Activated T-cell treated with anti-CD3 and anti-CD28 coated beads for 24 hours (primary cell): ENCODE measurements around the gene OVCH2.
"Not testable (repeated sequence)": the region's sequence is repeated elsewhere in the genome, so short reads cannot be mapped to it uniquely, and the experiment has no call there.

ENCODE experiments used
- DNase-seq: peaks from one replicate; pipeline ENCODE4 v3.0.0-alpha.2; 2020; ENCODE audit warnings: low read depth

The OVCH2 gene

GRCh38 chr11:7706377-7706776 is at the start of gene OVCH2:
TSS of gene OVCH2 (minus strand) at chr11:7706477. CDS start at chr11:7706394, 83 bp downstream.
- no peak for DNase-seq

GRCh38 chr11:7749456-7749855 is 43.2 kb upstream of the OVCH2 start:
- no peak for DNase-seq

- DNase-seq, result not testable (repeated sequence)
Measured at GRCh38 chr11:7734767-7735166, 28.5 kb upstream of the OVCH2 start.

- DNase-seq, result no peak
Measured at GRCh38 chr11:7714786-7715185, 8.5 kb upstream of the OVCH2 start.

GRCh38 chr11:7703740-7704139 is 2.5 kb downstream of the OVCH2 start:
- no peak for DNase-seq

- no peak for DNase-seq
Measured at GRCh38 chr11:7696424-7696823, 9.9 kb downstream of the OVCH2 start.

- DNase-seq, result no peak
Measured at GRCh38 chr11:7694235-7694634, 12.0 kb downstream of the OVCH2 start.

- no peak for DNase-seq
Measured at GRCh38 chr11:7692426-7692825, 13.9 kb downstream of the OVCH2 start.

- DNase-seq, result no peak
Measured at GRCh38 chr11:7691759-7692350, 14.4 kb downstream of the OVCH2 start.

GRCh38 chr11:7690648-7691047 is 15.6 kb downstream of the OVCH2 start:
- DNase-seq, result no peak

GRCh38 chr11:7689239-7689638 is 17.0 kb downstream of the OVCH2 start:
- no peak for DNase-seq

GRCh38 chr11:7688238-7688826 is 17.9 kb downstream of the OVCH2 start:
- no peak for DNase-seq

GRCh38 chr11:7687386-7687785 is 18.9 kb downstream of the OVCH2 start:
- DNase-seq, result no peak

GRCh38 chr11:7686761-7687160 is 19.5 kb downstream of the OVCH2 start:
- no peak for DNase-seq

GRCh38 chr11:7683571-7683970 is 22.7 kb downstream of the OVCH2 start:
- no peak for DNase-seq

- DNase-seq, result no peak
Measured at GRCh38 chr11:7677796-7678201, 28.5 kb downstream of the OVCH2 start.

GRCh38 chr11:7677071-7677470 is 29.2 kb downstream of the OVCH2 start:
- no peak for DNase-seq

- no peak for DNase-seq
Measured at GRCh38 chr11:7675631-7676030, 30.6 kb downstream of the OVCH2 start.

- DNase-seq, result no peak
Measured at GRCh38 chr11:7673724-7674434, 32.4 kb downstream of the OVCH2 start.

GRCh38 chr11:7672960-7673723 is 33.1 kb downstream of the OVCH2 start, which contains the start of gene CYB5R2:
TSS of gene CYB5R2 (minus strand) at chr11:7673500. CDS start at chr11:7672825, 675 bp downstream.
- DNase-seq, result no peak

- DNase-seq, result no peak
Measured at GRCh38 chr11:7672276-7672959, 33.9 kb downstream of the OVCH2 start.
